NCI-H2227 (cell line): ENCODE data around the gene PARD3B.

Experiments
- DNase-seq: peaks from one replicate; lab custom pipeline; 2025; ENCODE audit not compliant: unreplicated experiment; lab: John Stamatoyannopoulos, UW

PARD3B gene

GRCh38 chr2:204824751-204825453 is 279.6 kb downstream of the PARD3B start:
- DNase-seq = no peak

- DNase-seq = no peak
These were observed 280.4 kb downstream of the PARD3B start for GRCh38 chr2:204825681-204826080.

- no peak for DNase-seq
These were observed 282.7 kb downstream of the PARD3B start for GRCh38 chr2:204827701-204828590.

GRCh38 chr2:204834716-204835384 is 289.6 kb downstream of the PARD3B start:
- no peak for DNase-seq

GRCh38 chr2:204835786-204836185 is 290.5 kb downstream of the PARD3B start:
- no peak for DNase-seq

GRCh38 chr2:204840504-204840903 is 295.2 kb downstream of the PARD3B start:
- no peak for DNase-seq

- DNase-seq = no peak
These were observed 296.8 kb downstream of the PARD3B start for GRCh38 chr2:204842068-204842467.

- no peak for DNase-seq
These were observed 297.6 kb downstream of the PARD3B start for GRCh38 chr2:204842661-204843485.

- DNase-seq = no peak
These were observed 301.2 kb downstream of the PARD3B start for GRCh38 chr2:204846471-204846870.

GRCh38 chr2:204849892-204850291 is 304.6 kb downstream of the PARD3B start:
- DNase-seq = no peak

GRCh38 chr2:204850581-204850980 is 305.3 kb downstream of the PARD3B start:
- DNase-seq = no peak

GRCh38 chr2:204853905-204854304 is 308.6 kb downstream of the PARD3B start:
- DNase-seq = no peak

GRCh38 chr2:204860274-204860673 is 315.0 kb downstream of the PARD3B start:
- DNase-seq = peak; percentile 40

- DNase-seq = no peak
These were observed 317.5 kb downstream of the PARD3B start for GRCh38 chr2:204862809-204863208.

- DNase-seq = no peak
These were observed 318.1 kb downstream of the PARD3B start for GRCh38 chr2:204863336-204863735.

GRCh38 chr2:204869132-204869823 is 324.0 kb downstream of the PARD3B start:
- no peak for DNase-seq

- DNase-seq = no peak
These were observed 324.8 kb downstream of the PARD3B start for GRCh38 chr2:204870053-204870452.

- peak; percentile 57 for DNase-seq
These were observed 326.1 kb downstream of the PARD3B start for GRCh38 chr2:204871231-204871953.

- DNase-seq = no peak
These were observed 331.0 kb downstream of the PARD3B start for GRCh38 chr2:204876311-204876710.

- no peak for DNase-seq
These were observed 332.4 kb downstream of the PARD3B start for GRCh38 chr2:204877691-204878090.
